ENCODE data around the gene MINAR1. TPM values are rescaled to one million over a fixed set of nuclear protein-coding genes. Genes with fewer than 3 reads are reported as not detected.
"Not testable (repeated sequence)": the region's sequence is repeated elsewhere in the genome, so short reads cannot be mapped to it uniquely, and the experiment has no call there.

Gene MINAR1, protein sequence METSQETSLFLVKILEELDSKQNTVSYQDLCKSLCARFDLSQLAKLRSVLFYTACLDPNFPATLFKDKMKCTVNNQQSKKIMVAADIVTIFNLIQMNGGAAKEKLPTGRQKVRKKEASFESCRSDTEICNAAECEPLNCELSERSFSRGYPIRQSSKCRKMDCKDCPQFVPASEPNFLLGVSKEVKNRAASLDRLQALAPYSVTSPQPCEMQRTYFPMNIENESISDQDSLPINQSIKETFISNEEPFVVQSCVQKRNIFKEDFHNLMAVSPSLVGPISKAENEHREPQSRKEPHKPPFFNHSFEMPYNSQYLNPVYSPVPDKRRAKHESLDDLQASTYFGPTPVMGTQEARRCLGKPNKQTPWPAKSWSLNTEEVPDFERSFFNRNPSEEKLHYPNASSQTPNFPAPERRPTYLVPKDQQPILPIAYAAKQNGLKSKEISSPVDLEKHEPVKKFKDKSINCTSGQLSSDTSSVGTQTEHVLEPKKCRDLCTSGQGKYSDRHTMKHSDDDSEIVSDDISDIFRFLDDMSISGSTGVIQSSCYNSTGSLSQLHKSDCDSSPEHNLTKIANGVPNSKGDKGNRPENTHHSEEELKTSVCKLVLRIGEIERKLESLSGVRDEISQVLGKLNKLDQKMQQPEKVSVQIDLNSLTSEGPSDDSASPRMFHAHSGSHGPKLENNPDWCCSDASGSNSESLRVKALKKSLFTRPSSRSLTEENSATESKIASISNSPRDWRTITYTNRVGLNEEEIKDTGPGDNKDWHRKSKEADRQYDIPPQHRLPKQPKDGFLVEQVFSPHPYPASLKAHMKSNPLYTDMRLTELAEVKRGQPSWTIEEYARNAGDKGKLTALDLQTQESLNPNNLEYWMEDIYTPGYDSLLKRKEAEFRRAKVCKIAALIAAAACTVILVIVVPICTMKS
- 0.05 TPM for total RNA-seq

DNA sequence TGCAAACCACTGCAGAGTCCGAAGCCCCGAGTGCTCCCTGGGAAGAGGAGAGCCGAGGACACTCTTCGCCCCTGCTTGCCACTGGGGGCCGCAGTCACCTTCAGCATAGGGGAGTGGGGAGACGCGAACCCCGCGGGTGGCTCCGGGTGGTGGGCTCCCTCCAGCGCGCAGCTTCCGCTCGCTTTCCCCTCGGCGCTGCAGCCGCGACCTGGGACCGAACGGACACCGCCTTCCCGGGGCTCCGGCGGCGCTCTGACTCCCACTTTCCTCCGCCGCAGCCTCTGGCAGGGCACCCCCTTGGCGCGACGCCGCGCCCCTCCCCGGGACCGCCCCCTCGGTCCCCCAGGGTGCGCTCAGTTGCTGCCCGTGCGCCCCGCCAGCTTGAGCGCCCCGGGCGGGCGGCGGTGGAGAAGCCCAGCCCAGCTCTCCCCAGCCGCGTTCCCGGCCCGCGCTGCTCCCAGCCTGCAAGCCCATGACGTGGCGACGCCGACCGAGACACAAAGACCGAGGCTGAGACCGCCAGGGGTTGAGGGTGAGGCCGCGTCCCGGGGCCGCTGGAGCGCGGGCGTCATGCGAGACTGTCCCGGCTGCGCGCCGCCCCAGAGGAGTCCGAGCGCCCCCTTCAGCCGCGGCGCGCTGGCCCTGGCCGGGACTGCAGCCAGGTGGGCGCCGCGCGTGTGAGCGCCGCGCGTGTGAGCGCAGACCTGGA, at the start of gene MINAR1:
Gene MINAR1 (plus strand): TSS at position 701 of the 709 bp plus-strand sequence. CDS start 23,812 bp downstream, outside the sequence.
- DNase-seq (ENCODE audit: low spot score) (no peak), ATAC-seq (peak; percentile 53)

DNA sequence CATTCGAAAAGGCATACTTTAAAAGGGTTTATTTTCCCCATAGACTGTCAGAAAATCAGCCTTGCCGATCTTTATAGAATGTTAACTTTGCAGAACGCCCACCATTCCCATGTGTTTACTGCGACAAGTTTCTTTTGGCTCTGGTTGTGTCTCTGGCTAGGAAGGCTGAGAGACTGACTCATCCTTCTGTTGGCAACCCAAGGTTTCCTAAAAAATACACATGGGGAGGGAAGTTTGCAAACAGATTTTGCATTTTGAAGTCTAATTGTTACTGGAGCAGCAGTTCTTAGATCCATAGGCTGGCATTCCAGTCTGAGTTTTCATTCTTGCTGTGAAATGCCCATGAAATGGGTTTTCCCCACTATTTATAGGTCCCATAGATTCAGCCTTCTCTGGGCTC, 37.9 kb upstream of the MINAR1 start:
- DNase-seq (ENCODE audit: low spot score), result no peak
- no peak for ATAC-seq

DNA sequence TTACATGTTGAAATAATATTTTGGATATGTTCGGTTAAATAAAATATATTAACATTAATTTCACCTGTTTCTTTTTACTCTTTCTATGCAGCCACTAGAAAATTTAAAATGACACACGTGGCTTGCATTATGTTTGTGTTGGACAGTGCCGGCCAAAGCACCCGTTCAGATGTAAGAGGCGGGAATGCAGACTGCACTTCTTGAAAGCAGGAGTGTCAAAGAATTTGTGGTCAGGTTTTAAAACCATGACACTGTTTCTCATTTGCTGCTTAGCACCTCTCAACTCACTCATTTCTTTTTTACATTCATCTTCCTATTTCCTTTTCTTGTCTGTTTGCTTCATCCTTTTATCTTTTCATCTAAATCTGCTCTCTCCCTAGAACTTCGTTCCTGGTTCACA, 35.3 kb upstream of the MINAR1 start:
- ATAC-seq, result no peak
- no peak for DNase-seq (ENCODE audit: low spot score)

DNA sequence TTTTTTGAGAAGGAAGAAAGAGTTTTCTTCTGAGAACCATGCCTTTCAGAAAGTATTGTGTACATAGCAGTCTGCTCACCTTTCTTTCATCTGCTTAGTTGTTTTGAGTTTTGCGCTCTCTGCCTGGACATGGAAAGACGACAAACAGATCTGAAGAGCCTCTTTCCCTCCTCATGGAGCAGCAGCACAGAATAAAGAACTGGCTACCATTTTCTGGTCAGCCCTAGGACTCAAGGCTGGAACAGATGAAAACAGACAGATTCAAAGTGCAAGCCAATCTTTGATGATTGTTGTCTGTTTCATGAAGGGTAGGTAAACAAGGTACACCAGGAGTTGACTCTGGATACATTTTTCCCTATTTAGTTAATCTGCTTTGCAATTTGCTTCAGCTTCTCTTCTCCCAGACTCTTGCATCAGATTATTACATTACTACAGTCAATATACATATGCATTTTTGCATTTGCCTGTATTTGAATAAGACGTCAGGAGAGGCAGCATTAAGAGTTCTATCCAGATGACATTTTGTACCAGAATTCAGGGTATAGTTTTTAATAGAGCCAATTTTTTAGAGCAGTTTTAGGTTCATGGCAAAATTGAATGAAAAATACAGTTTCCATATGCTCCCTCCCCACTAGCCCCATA, 34.7 kb upstream of the MINAR1 start:
- DNase-seq (ENCODE audit: low spot score) (no peak), ATAC-seq (no peak)

DNA sequence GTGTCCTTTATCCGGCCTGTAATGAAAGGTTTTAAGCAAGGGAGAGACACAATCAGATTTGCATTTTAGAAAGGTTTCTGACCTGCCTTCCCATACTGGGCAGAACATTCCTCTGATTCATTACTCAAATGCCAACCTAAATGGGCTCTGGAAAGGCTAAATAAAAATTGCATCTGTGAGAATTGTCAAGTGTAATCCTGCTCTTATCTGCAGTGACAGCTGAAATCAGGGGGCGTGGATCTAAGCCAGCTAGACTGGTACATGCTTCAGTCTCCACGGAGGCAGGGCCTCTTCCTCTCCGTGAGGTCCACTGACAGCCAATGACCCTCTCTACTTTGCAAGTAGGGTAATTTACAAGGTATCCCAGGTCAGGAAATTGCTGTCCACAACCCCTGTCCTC, 32.5 kb upstream of the MINAR1 start:
- no peak for ATAC-seq
- no peak for DNase-seq (ENCODE audit: low spot score)

DNA sequence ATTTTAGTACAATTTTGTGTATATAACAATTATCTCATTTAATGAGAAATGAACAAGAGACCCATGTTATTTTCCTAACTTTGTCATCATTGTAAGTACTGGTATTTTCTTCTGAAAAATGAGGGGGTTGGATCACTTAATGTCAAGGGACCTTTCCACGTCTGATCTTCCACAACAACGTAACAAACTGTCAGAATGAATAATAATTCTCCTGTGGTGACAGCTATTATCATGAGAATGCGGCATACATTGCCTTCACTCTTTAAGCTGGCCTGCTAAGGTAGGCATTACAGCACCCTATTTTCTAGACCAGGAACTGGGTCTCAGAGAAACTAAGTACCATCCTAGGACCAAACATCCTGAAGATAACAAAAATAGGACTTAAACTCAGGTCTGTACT, 31.5 kb upstream of the MINAR1 start:
- ATAC-seq, result no peak

DNA sequence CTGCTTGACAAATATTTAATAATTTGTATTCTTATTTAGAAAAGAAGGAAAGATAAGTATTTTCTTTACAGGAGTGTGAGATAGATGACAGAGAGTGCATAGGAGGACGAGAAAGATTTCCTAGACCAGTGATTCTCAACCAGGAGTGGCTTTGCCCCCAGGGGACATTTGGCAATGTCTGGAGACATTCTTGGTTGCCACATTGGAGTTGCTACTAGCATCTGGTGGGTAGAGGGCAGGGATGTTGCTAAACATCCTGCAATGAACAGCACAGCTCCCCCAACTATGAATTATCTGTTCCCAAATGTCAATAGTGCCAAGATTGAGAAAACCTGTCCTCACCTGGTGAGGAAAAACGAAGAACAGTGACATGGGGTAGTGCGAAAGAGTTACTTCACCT, 30.8 kb upstream of the MINAR1 start:
- no peak for ATAC-seq
- DNase-seq (ENCODE audit: low spot score), result no peak

More for the DNA sequence above, 31.5 kb upstream of the MINAR1 start:
- DNase-seq (ENCODE audit: low spot score), result no peak

DNA sequence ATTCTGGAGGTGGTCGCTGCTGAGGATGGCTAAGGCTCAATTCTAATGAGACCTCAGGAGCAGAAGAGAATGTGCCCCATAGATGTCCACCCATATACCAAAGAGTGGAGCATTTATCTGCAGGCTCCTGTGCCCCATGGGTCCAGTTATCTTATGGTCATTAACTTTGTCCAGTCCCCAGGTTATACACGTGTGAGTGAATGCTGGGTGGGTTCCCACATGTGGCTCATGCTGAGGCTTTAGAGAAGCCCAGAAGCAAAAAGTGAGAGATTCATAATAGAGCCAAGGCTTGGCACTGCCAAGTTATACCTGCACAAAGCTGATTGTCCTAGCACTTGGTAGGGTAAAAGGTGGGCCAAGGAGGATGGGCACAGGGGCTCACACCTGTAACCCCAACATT, 30.0 kb upstream of the MINAR1 start:
- ATAC-seq (no peak), DNase-seq (ENCODE audit: low spot score) (no peak)

DNA sequence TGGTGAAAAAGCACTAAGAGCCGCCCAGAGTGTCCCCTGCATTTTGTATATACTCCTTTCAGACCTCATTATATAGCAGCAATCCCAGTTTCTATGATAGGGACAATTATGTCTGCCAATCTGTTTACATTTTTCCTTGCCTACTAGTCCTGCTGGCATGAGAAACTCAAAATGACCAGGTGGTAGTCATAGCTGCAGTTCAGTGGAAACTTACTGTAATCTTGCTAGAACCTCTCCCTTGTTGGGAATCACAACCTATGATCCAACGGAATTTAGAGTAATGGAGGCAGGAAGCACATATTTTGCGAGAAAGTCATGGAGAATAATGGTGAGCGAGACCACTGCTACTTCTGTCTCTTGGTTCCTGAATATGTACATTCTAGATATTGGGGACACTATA, 28.6 kb upstream of the MINAR1 start:
- no peak for DNase-seq (ENCODE audit: low spot score)
- ATAC-seq, result no peak

DNA sequence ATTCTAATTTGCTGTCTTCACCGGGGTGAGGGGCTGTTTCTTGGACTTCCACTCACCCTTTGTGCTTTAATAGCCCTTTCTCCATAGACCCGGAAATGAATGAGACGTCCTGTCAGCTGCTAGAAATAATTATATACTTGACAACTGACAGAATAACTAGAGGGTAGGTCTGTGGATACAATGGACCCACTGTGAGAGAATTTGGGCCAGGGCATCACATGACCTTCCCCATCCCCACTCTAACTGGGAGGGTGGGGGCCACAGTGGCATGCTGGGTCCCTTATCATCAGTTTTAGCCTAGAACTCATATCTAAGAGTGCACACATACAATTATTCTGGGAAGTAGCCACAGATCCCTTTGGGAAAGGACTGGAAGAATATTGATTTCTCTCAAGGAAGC, 25.9 kb upstream of the MINAR1 start:
- no peak for DNase-seq (ENCODE audit: low spot score)
- no peak for ATAC-seq

DNA sequence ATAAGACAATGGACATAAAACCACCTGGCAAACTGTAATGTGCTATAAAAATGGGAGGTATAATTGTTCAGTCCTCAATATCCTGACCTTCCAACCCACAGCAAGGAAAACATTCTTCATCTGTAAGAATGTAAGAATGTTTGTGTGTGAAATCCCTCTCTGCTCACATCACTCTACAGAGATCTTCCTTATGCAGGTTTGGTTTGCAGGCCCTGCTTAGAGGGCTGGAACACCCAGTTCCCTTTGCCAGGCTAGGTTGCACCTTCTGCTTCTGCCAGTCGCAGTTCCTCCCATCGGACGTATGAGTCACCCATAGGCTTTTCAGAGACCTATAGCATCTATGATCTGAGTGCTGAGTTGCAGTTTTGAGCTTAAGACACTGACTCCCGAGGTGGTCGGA, 24.1 kb upstream of the MINAR1 start:
- ATAC-seq (no peak), DNase-seq (ENCODE audit: low spot score) (no peak)

DNA sequence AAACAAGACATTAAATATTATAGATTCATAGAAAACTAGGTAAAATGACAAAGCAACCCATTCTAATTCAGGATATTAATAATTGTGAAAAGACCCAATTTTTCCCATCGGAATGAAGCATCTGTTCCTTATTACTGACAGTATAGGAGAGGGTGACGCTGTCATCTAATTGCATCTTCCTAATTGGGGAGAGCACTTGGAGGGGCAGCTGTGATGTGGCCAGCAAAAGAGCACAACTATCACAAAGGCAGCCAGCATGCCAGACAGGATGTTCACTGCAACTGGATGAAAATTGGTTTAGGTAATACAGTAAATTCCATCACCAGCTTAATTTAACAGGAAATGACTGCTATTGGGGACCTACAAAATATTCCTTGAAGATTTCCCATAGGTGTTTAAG, 21.9 kb upstream of the MINAR1 start:
- ATAC-seq (no peak), DNase-seq (ENCODE audit: low spot score) (no peak)

DNA sequence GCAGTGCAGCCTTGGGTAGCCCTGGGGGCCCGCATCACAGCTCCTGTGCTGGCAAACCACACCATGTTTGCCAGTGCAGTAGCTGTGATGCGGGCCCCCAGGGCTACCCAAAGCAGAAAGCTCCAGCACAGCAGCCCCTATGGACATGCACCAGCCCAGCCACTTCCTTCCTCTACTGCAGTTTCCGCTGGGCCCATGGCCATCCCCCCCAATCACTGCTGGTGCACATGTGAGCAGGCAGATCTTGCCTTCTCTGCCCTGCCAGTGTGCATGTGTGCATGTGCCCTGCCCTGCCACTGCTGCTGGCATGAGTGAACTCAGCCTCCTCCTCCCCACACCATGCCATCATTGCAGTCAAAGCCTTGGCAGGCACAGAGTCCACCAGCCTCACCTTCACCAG, 20.1 kb upstream of the MINAR1 start:
- ATAC-seq (no peak), DNase-seq (ENCODE audit: low spot score) (no peak)

DNA sequence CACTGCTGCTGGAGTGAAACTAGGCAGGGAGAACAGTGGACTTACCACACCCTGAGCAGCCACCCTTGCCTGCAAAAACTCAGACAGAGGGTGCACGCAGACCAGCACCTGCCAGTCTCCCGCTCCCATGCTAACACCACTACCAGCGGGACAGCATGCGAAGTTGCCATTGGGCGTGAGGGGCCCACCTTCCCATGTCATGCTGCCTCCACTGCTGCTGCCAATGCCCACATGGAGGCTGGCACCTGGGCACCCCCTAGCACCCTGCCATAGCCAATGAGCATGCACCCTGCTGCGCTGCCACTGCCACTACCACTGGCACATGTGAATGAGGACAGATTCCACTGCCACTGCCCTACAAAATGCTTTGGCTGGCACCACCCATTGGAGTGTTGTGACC, 19.7 kb upstream of the MINAR1 start:
- ATAC-seq (no peak), DNase-seq (ENCODE audit: low spot score) (no peak)

DNA sequence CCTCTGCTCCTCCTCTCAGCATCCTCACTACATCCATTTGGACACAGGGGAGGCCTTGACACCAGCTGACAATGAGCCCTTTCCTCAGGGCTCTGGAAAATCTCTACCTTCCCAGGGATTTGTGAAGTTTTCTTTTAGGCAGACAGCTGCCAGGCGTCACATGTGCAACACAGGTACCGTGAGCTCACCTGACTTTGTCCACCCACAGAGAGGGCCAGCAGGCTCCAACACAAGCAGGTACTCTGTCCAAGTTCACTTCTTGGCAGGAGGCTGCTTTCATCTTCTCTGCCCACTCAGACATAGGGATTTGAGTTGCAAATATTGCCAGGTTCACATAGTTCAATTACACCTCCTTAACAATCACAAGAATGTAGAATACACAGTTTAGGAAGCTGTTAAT, 15.3 kb upstream of the MINAR1 start:
- ATAC-seq, result no peak
- DNase-seq (ENCODE audit: low spot score), result no peak

DNA sequence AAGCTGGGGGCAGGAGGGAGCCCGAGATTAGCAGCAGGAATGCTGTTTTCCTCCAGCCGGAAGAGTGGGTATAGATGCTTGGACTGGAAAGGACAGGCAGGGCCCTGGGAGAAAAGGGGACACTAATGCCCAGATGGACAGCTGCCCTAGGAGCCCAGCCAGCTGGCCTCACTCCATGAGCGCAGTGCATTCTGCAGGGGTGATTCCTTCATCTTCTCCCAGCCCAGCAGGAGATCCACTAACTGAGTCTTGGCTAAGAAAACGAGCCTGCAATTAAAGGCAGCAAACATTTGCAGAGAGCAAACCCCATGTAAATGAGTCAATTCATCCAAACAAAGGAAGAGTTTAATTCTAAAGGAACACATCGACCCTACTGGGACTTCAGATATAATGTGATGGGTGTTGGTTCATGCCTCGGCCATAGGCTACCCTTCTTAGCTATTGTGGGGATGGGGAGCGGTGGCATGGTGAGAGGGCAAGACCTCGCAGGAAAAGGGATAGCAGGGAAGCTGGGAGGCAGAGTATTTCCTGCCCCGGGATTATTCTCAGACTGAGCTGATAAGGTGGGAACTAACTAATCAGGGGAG, 13.3 kb upstream of the MINAR1 start:
- no peak for ATAC-seq
- DNase-seq (ENCODE audit: low spot score), result no peak

DNA sequence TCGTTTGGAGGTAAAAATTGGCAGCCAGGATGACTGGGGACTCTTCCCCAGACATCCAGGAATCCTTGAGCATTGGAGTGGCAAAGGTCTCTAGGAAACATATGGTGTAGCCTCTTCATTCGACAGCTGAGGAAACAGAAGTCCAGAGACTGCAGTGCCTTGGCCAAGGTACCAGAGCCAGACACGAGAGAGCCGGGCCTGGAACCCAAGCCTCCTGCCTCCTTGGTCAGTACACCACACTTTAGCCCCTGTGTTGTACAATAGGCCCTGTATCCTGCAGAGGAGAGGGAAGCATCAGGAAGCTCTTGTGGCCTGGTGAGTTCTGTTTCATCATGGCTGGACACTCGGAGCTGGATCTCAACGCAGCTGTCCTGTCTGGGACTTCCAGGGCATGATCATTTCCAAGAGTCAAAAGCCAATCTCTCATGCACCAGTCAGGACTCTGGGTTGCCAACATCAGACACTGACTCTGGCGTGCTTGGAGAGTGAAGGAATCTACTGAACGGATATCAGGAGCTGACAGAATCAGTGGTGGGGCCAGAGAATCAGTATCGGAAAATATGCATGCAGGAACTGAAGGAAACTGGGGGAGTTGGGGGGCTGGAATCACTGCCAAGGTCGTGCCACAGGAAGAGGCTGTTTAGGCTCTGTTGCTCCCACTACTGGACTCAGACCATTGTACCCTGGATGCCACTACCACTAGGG, 6.4 kb upstream of the MINAR1 start:
- ATAC-seq (no peak), DNase-seq (ENCODE audit: low spot score) (no peak)

DNA sequence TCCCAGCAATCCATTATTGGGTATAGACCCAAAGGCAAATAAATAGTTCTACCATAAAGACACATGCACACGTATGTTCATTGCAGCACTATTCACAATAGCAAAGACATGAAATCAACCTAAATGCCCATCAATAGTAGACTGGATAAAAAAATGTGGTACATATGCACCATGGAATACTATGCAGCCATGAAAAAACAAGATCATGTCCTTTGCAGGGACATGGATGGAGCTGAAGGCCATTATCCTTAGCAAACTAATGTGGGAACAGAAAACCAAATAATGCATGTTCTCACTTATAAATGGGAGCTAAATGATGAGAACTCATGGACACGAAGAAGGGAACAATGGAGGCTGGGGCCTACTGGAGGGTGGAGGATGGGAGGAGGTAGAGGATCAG, 5.2 kb upstream of the MINAR1 start:
- not testable (repeated sequence) for ATAC-seq; DNase-seq (ENCODE audit: low spot score)

DNA sequence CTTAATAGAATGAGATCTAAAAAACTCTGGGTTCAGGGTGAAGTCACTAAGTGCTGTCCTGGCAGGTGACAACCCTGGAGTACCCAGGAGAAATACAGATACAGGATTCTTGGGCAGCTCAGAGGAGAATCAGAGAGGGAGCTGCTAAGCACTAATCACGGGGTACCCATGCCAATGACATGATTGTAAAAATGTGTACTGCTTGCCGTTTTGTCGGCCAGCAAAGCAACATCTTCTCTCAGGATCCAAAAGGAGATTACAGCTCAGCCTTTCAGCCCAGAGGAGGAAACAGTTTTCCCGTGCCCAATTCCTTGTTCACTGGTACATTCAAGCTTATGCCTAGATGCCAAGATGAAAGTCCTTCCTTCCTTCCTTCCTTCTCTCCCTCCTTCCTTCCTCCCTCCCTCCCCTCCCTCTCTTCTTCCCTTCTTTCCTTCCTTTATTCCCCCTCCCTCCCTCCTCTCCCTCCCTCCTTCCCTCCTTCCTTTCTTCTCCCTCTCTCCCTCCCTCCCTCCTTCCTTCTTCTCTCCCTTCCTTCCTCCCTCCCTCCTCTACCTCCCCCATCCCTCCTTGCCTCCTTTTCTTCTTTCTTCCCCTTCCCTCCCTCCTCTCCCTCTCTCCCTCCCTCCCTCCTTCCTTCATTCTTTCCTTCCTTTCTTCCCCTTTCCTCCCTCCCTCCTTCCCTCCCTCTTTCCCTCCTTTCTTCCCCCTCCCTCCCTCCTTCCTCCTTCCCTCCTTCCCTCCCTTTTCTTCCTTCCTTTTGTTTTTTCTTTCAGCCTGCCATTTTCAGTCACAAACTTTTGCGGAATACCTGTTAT, 4.1 kb upstream of the MINAR1 start:
- DNase-seq (ENCODE audit: low spot score) (no peak), ATAC-seq (no peak)

Measured in left lobe of liver (tissue), 2 donors.